Calu3 (cell line): ENCODE measurements around the gene TMEM181. TPM values are rescaled to one million over a fixed set of nuclear protein-coding genes. Genes with fewer than 3 reads are reported as not detected.

Experiments
- BruUV-seq: library from RNA; stranded (reverse); fragments of 400-500 nt; replicated peaks from 2 replicates; lab custom pipeline; 2021; lab: Mats Ljungman, UMichigan
- CTCF ChIA-PET: fragments of 300-600 bp; sonication (Branson Sonifier 250); formaldehyde crosslinking; loops from one replicate; lab custom pipeline; 2022; ENCODE audit warnings: antibody characterized with exemption; lab: Charles Lee
- DNase-seq: peaks from one replicate; pipeline ENCODE4 v3.0.0; 2022
- H3K27ac Mint-ChIP-seq: one replicate; pipeline ENCODE4 v1.8.0; 2022; ENCODE audit warnings: mixed read lengths; ENCODE audit not compliant: unreplicated experiment
- H3K27me3 Mint-ChIP-seq: one replicate; pipeline ENCODE4 v1.8.0; 2022; ENCODE audit warnings: mixed read lengths; ENCODE audit not compliant: unreplicated experiment
- H3K36me3 Mint-ChIP-seq: one replicate; pipeline ENCODE4 v1.8.0; 2022; ENCODE audit warnings: mild to moderate bottlenecking, moderate library complexity, mixed read lengths; ENCODE audit not compliant: insufficient read depth, unreplicated experiment
- H3K4me1 Mint-ChIP-seq: one replicate; pipeline ENCODE4 v1.8.0; 2022; ENCODE audit warnings: mild to moderate bottlenecking, low read depth, mixed read lengths; ENCODE audit not compliant: unreplicated experiment
- H3K4me3 Mint-ChIP-seq: one replicate; pipeline ENCODE4 v1.8.0; 2022; ENCODE audit warnings: mild to moderate bottlenecking, low read depth, moderate library complexity, mixed read lengths; ENCODE audit not compliant: unreplicated experiment
- H3K9me3 Mint-ChIP-seq: one replicate; pipeline ENCODE4 v1.8.0; 2022; ENCODE audit warnings: low read depth, mixed read lengths; ENCODE audit not compliant: unreplicated experiment
- CTCF ChIP-seq: fragments of 200-600 bp; IDR thresholded peaks from one replicate; pipeline ENCODE4 v1.8.0; 2022; ENCODE audit warnings: antibody characterized with exemption; ENCODE audit not compliant: unreplicated experiment
- intact Hi-C: fragments of 100-400 bp; cut with micrococcal nuclease; formaldehyde crosslinking; loops from one replicate; pipeline ENCODE4 v1.10.0; 2022; ENCODE audit not compliant: unreplicated experiment
- total RNA-seq: library from RNA; stranded (reverse); gene quantifications from 2 replicates; pipeline ENCODE4 v1.2.3, GENCODE V29; 2022

Gene TMEM181
- total RNA-seq, 1 experiment from 2014 or later = 48.7 TPM

DNA sequence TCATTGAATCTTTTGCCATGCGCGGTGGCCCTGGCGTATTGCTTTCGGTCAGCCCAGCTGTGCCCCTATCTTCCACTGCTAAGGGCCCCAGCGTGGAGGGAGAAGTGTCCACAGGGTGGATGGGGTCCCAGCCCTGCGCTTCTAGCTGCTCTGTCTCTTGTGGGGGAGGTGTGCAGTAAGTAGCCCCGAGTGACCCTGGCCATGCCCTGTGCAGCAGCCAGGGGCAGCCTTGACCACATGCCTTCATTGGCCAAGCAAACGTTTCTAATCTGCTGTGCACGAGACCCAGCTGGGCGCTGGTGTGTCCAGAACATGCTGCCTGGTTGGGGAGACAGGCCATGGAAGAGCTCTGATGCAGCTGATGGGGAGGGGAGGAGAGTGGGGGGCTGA is 13.6 kb downstream of the TMEM181 start:
- no peak for DNase-seq
- intact Hi-C loops = no loop called here
- H3K36me3 Mint-ChIP-seq = peaks cover 32% of the 10 kb centered on the region
- H3K27ac Mint-ChIP-seq = peak overlapping the region; percentile 97
- BruUV-seq = no TSS peak
- no peak for TF ChIP-seq CTCF
- CTCF ChIA-PET = interaction anchor here (0.6 kb wide), 1 partner anchor 55 kb away, joined by 5 read pairs; no protein-coding TSS in a partner anchor
- no peaks in the 10 kb centered on the region for H3K27me3 Mint-ChIP-seq
- H3K4me3 Mint-ChIP-seq = peak overlapping the region; percentile 9
- no peaks in the 10 kb centered on the region for H3K9me3 Mint-ChIP-seq
- H3K4me1 Mint-ChIP-seq = peaks cover 55% of the 10 kb centered on the region

- Mint-ChIP-seq H3K4me1 (peaks cover 55% of the 10 kb centered on the region), H3K4me3 (no peak overlapping the region), H3K9me3 (no peaks in the 10 kb centered on the region), H3K36me3 (peaks cover 32% of the 10 kb centered on the region), H3K27me3 (no peaks in the 10 kb centered on the region), H3K27ac (peak overlapping the region; percentile 25)
- intact Hi-C loops = no loop called here
- TF ChIP-seq CTCF = no peak
- BruUV-seq = no TSS peak
- DNase-seq = no peak
- CTCF ChIA-PET = no interaction called here
These were observed 14.9 kb downstream of the TMEM181 start for GRCh38 chr6:158574800-158575199.

GRCh38 chr6:158575550-158575949 is 15.7 kb downstream of the TMEM181 start:
- Mint-ChIP-seq H3K9me3 (no peaks in the 10 kb centered on the region), H3K4me1 (peaks cover 55% of the 10 kb centered on the region), H3K36me3 (peaks cover 29% of the 10 kb centered on the region), H3K4me3 (no peak overlapping the region), H3K27ac (no peak overlapping the region), H3K27me3 (no peaks in the 10 kb centered on the region)
- DNase-seq = no peak
- CTCF ChIA-PET = no interaction called here
- intact Hi-C loops = no loop called here
- BruUV-seq = no TSS peak
- no peak for TF ChIP-seq CTCF

DNA sequence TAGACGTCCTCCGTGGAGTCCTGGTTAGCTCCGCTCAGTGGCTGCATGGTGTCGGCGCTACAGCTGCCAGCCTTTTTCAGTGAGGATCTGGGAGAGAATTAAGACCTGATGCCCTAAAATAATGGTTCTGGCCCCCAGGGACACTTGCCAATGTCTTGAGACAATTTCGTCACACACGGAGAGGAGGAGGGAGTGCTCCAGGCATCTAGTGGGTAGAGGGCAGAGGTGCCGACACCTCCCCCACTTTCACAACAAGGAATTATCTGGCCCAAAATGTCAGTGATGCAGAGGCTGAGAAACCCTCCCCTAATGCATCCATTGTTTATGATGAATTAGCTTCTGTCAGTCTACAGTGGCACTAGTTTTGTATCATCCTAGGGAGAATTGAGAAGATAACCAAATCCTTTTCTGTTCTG is 24.4 kb downstream of the TMEM181 start:
- intact Hi-C loops = no loop called here
- Mint-ChIP-seq H3K36me3 (peaks cover 17% of the 10 kb centered on the region), H3K4me1 (no peaks in the 10 kb centered on the region), H3K4me3 (no peak overlapping the region), H3K9me3 (no peaks in the 10 kb centered on the region), H3K27me3 (no peaks in the 10 kb centered on the region), H3K27ac (no peak overlapping the region)
- CTCF ChIA-PET = no interaction called here
- no peak for DNase-seq
- no peak for TF ChIP-seq CTCF
- BruUV-seq = no TSS peak
